Pancreas (tissue), 10 donors: ENCODE results near the gene PLEKHH3. TPM values are rescaled to one million over a fixed set of nuclear protein-coding genes. Genes with fewer than 3 reads are reported as not detected.

Source experiments
- ATAC-seq, 4 donors: fragments of 200-7000 bp; cut with Tn5 transposase; one replicate each; pipeline versions ENCODE4 v1.8.0 to v1.9.1; 2020; ENCODE audit warnings: mild to moderate bottlenecking in 4 of 4, moderate library complexity in 4 of 4
- DNase-seq, 6 donors: peaks; one replicate each; pipeline ENCODE4 v3.0.0-alpha.2; 2020
- FAIRE-seq: peaks from 2 replicates; lab custom pipeline; 2012; peaks lifted over from hg19 to GRCh38; lab: Jason Lieb, UNC
- H3K27ac ChIP-seq, 4 donors: fragments of 200-600 bp; sonication (generic); 1 replicate in 3 of 4; 2 replicates in 1 of 4; pipeline versions ENCODE4 v1.5.0 to v1.8.0; 2020
- H3K27me3 ChIP-seq, 4 donors: fragments of 200-600 bp; one replicate each; pipeline ENCODE4 v1.8.0; 2021
- H3K36me3 ChIP-seq, 3 donors: fragments of 200-600 bp; sonication (generic) in 1 of 3; one replicate each; pipeline versions ENCODE4 v1.5.0 to v1.8.0; 2020 to 2021
- H3K4me1 ChIP-seq, 3 donors: fragments of 200-600 bp; one replicate each; pipeline ENCODE4 v1.8.0; 2021
- H3K4me3 ChIP-seq, 4 donors: fragments of 200-600 bp; sonication (generic) in 2 of 4; one replicate each; pipeline versions ENCODE4 v1.5.0 to v1.8.0; 2020 to 2021
- H3K9me3 ChIP-seq, 4 donors: fragments of 200-600 bp; one replicate each; pipeline ENCODE4 v1.8.0; 2021
- CTCF ChIP-seq, 4 donors: fragments of 200-600 bp; sonication (generic) in 3 of 4; IDR thresholded peaks; one replicate each; pipeline versions ENCODE4 v1.5.0 to v1.8.0; 2021; ENCODE audit warnings: antibody characterized with exemption in 4 of 4
- WGBS, 2 donors: extraction: QIAGEN DNeasy Blood & Tissue Kit; methylation state at CpG; one replicate each; pipeline ENCODE4 v1.1.7; 2013; 5-methylcytosine and 5-hydroxymethylcytosine counted together
- intact Hi-C, 3 donors: fragments of 100-400 bp; cut with DNase I; formaldehyde crosslinking; loops; one replicate each; pipeline versions ENCODE4 v1.11.1 to v1.14.2; 2022
- polyA plus RNA-seq, 2 donors: library from polyadenylated mRNA; stranded (reverse); fragments of 200-250 nt; gene quantifications; one replicate each; pipeline ENCODE4 v1.2.3, GENCODE V29; 2013
- total RNA-seq, 6 donors: library from RNA; stranded (reverse); fragmentation: NEBNext Ultra II Directional in 4 of 6; extraction: Animal tissue kit (Norgen Biotek cat#: 25700) in 4 of 6; gene quantifications; one replicate each; pipeline versions ENCODE4 v1.2.1 to v1.2.4, GENCODE V29; 2021 to 2023
- donor health status: healthy with polysubstance abuse.
- donor health status: DM: no; HTN: no; CAD: no; lungs with moderate emphysema.
- donor health status: DM: no; HTN: no; CAD: no.
- donor health status: control.
- donor health status: control.
- donor health status: Bipolar disorder and iron deficiency.
- donor health status: DM: yes; HTN: yes; CAD: no.
- donor health status: DM: no; HTN: no; CAD: no.
- donor health status: DM: no; HTN: no; CAD: no.
- donor health status: DM: yes; HTN: yes; CAD: no.

PLEKHH3 gene
- total and polyA plus RNA-seq, 8 donors, result 24.7 to 215 (median 59.0) TPM

- WGBS, 2 donors, result 74 to 78% methylated on average over 2 of the region's 2 CpGs
- no peak for TF ChIP-seq CTCF (IDR thresholded peaks at IDR 0.05)
- Histone ChIP-seq H3K4me1 (no peaks in the 10 kb centered on the region), H3K27me3 (no peaks in the 10 kb centered on the region), H3K36me3 (peaks cover 2 to 73% (median 40%) of the 10 kb centered on the region in 3 donors), H3K27ac (no peak overlapping the region), H3K9me3 (no peaks in the 10 kb centered on the region), H3K4me3 (no peak overlapping the region)
- ATAC-seq (no peak), FAIRE-seq (no peak), DNase-seq (no peak)
- intact Hi-C loops, result loop anchor here in 1 of 3 donors (10.0 kb wide), 1 partner anchor 115 kb away; the partner anchor contains the start of gene BECN1
These were observed 32.8 kb upstream of the PLEKHH3 start for GRCh38 chr17:42709561-42709960.

GRCh38 chr17:42708588-42708987 lies 31.8 kb upstream of the PLEKHH3 start:
- no peak for FAIRE-seq
- H3K4me1 ChIP-seq, result no peaks in the 10 kb centered on the region
- intact Hi-C loops, result loop anchor here in 1 of 3 donors (10.0 kb wide), 1 partner anchor 116 kb away; the partner anchor contains the start of gene BECN1
- no peaks in the 10 kb centered on the region for H3K27me3 ChIP-seq
- no peak for DNase-seq
- no peak for ATAC-seq
- no peak for TF ChIP-seq CTCF (IDR thresholded peaks at IDR 0.05)
- no peaks in the 10 kb centered on the region for H3K9me3 ChIP-seq
- H3K36me3 ChIP-seq, result peaks cover 2 to 82% (median 42%) of the 10 kb centered on the region in 3 donors
- H3K27ac ChIP-seq, result no peak overlapping the region
- H3K4me3 ChIP-seq, result no peak overlapping the region
- WGBS, 2 donors, result 97% methylated on average over 3 of the region's 3 CpGs

GRCh38 chr17:42706732-42707131 lies 29.9 kb upstream of the PLEKHH3 start:
- no peak for TF ChIP-seq CTCF (IDR thresholded peaks at IDR 0.05)
- no peak overlapping the region for H3K27ac ChIP-seq
- no peaks in the 10 kb centered on the region for H3K27me3 ChIP-seq
- no peak for DNase-seq
- no peak for ATAC-seq
- peaks cover 2 to 79% (median 41%) of the 10 kb centered on the region in 3 donors for H3K36me3 ChIP-seq
- H3K4me3 ChIP-seq, result no peak overlapping the region
- no peak for FAIRE-seq
- no peaks in the 10 kb centered on the region for H3K4me1 ChIP-seq
- 84 to 90% methylated on average over 5 of the region's 5 CpGs for WGBS, 2 donors
- intact Hi-C loops, result loop anchor here in 1 of 3 donors (10.0 kb wide), 1 partner anchor 118 kb away; the partner anchor contains the start of gene BECN1
- H3K9me3 ChIP-seq, result no peaks in the 10 kb centered on the region

GRCh38 chr17:42704837-42705494 lies 28.2 kb upstream of the PLEKHH3 start:
- peaks cover 0 to 73% (median 41%) of the 10 kb centered on the region in 3 donors for H3K36me3 ChIP-seq

More at GRCh38 chr17:42704837-42705494, 28.2 kb upstream of the PLEKHH3 start:
- H3K9me3 ChIP-seq, result no peaks in the 10 kb centered on the region
- 82 to 84% methylated on average over 8 of the region's 8 CpGs for WGBS, 2 donors
- H3K27ac ChIP-seq, result no peak overlapping the region
- DNase-seq (no peak), FAIRE-seq (no peak), ATAC-seq (no peak)
- no peak for TF ChIP-seq CTCF (IDR thresholded peaks at IDR 0.05)
- H3K4me1 ChIP-seq, result no peaks in the 10 kb centered on the region
- no peak overlapping the region for H3K4me3 ChIP-seq
- intact Hi-C loops, result loop anchor here in 1 of 3 donors (10.0 kb wide), 1 partner anchor 120 kb away; the partner anchor contains the start of gene BECN1
- H3K27me3 ChIP-seq, result no peaks in the 10 kb centered on the region
